ENCODE data around the gene NAV2.

NAV2 gene

GRCh38 chr11:19846654-19847305 is 134.1 kb downstream of the NAV2 start:
- TF ChIP-seq JUND (IDR thresholded peaks at IDR 0.05; ENCODE audit: low read depth), result no peak
- no peak for DNase-seq (ENCODE audit: low read depth in 1 of 2, low spot score in 1 of 2)
- in situ Hi-C loops (cut with HindIII; ENCODE audit: low pct_unique_long_range_greater_than_20kb, low sequenced_read_pairs), result no loop called here

- no peak for DNase-seq (ENCODE audit: low read depth in 1 of 2, low spot score in 1 of 2)
- in situ Hi-C loops (cut with HindIII; ENCODE audit: low pct_unique_long_range_greater_than_20kb, low sequenced_read_pairs), result no loop called here
- no peak for TF ChIP-seq JUND (IDR thresholded peaks at IDR 0.05; ENCODE audit: low read depth)
Measured at GRCh38 chr11:19848219-19848618, 135.6 kb downstream of the NAV2 start.

GRCh38 chr11:19849107-19849789 is 136.6 kb downstream of the NAV2 start:
- in situ Hi-C loops (cut with HindIII; ENCODE audit: low pct_unique_long_range_greater_than_20kb, low sequenced_read_pairs), result no loop called here
- TF ChIP-seq JUND (IDR thresholded peaks at IDR 0.05; ENCODE audit: low read depth), result no peak
- DNase-seq (ENCODE audit: low read depth in 1 of 2, low spot score in 1 of 2), result no peak

- in situ Hi-C loops (cut with HindIII; ENCODE audit: low pct_unique_long_range_greater_than_20kb, low sequenced_read_pairs), result no loop called here
- no peak for DNase-seq (ENCODE audit: low read depth in 1 of 2, low spot score in 1 of 2)
- TF ChIP-seq JUND (IDR thresholded peaks at IDR 0.05; ENCODE audit: low read depth), result no peak
Measured at GRCh38 chr11:19849947-19850593, 137.4 kb downstream of the NAV2 start.

- no peak for TF ChIP-seq JUND (IDR thresholded peaks at IDR 0.05; ENCODE audit: low read depth)
- in situ Hi-C loops (cut with HindIII; ENCODE audit: low pct_unique_long_range_greater_than_20kb, low sequenced_read_pairs), result no loop called here
- no peak for DNase-seq (ENCODE audit: low read depth in 1 of 2, low spot score in 1 of 2)
Measured at GRCh38 chr11:19852288-19852687, 139.7 kb downstream of the NAV2 start.

- in situ Hi-C loops (cut with HindIII; ENCODE audit: low pct_unique_long_range_greater_than_20kb, low sequenced_read_pairs), result no loop called here
- no peak for DNase-seq (ENCODE audit: low read depth in 1 of 2, low spot score in 1 of 2)
- no peak for TF ChIP-seq JUND (IDR thresholded peaks at IDR 0.05; ENCODE audit: low read depth)
Measured at GRCh38 chr11:19853016-19853415, 140.4 kb downstream of the NAV2 start.

- no peak for DNase-seq (ENCODE audit: low read depth in 1 of 2, low spot score in 1 of 2)
- in situ Hi-C loops (cut with HindIII; ENCODE audit: low pct_unique_long_range_greater_than_20kb, low sequenced_read_pairs), result no loop called here
- TF ChIP-seq JUND (IDR thresholded peaks at IDR 0.05; ENCODE audit: low read depth), result no peak
Measured at GRCh38 chr11:19853920-19854319, 141.3 kb downstream of the NAV2 start.

GRCh38 chr11:19861171-19861570 is 148.5 kb downstream of the NAV2 start:
- no peak for DNase-seq (ENCODE audit: low read depth in 1 of 2, low spot score in 1 of 2)
- in situ Hi-C loops (cut with HindIII; ENCODE audit: low pct_unique_long_range_greater_than_20kb, low sequenced_read_pairs), result no loop called here
- TF ChIP-seq JUND (IDR thresholded peaks at IDR 0.05; ENCODE audit: low read depth), result no peak

GRCh38 chr11:19862091-19862490 is 149.5 kb downstream of the NAV2 start:
- in situ Hi-C loops (cut with HindIII; ENCODE audit: low pct_unique_long_range_greater_than_20kb, low sequenced_read_pairs), result no loop called here

GRCh38 chr11:19864141-19865140 is 151.8 kb downstream of the NAV2 start:
- no peak for DNase-seq (ENCODE audit: low read depth in 1 of 2, low spot score in 1 of 2)
- in situ Hi-C loops (cut with HindIII; ENCODE audit: low pct_unique_long_range_greater_than_20kb, low sequenced_read_pairs), result no loop called here
- TF ChIP-seq JUND (IDR thresholded peaks at IDR 0.05; ENCODE audit: low read depth), result no peak

More at GRCh38 chr11:19862091-19862490, 149.5 kb downstream of the NAV2 start:
- TF ChIP-seq JUND (IDR thresholded peaks at IDR 0.05; ENCODE audit: low read depth), result no peak
- no peak for DNase-seq (ENCODE audit: low read depth in 1 of 2, low spot score in 1 of 2)

GRCh38 chr11:19866037-19866436 is 153.4 kb downstream of the NAV2 start:
- DNase-seq (ENCODE audit: low read depth in 1 of 2, low spot score in 1 of 2), result no peak
- in situ Hi-C loops (cut with HindIII; ENCODE audit: low pct_unique_long_range_greater_than_20kb, low sequenced_read_pairs), result no loop called here
- no peak for TF ChIP-seq JUND (IDR thresholded peaks at IDR 0.05; ENCODE audit: low read depth)

- no peak for TF ChIP-seq JUND (IDR thresholded peaks at IDR 0.05; ENCODE audit: low read depth)
- in situ Hi-C loops (cut with HindIII; ENCODE audit: low pct_unique_long_range_greater_than_20kb, low sequenced_read_pairs), result no loop called here
- DNase-seq (ENCODE audit: low read depth in 1 of 2, low spot score in 1 of 2), result no peak
Measured at GRCh38 chr11:19866521-19866920, 153.9 kb downstream of the NAV2 start.

All from T47D (cell line).